WTC11 (cell line): Measurements from ENCODE around the gene SMARCD1. TPM values are rescaled to one million over a fixed set of nuclear protein-coding genes. Genes with fewer than 3 reads are reported as not detected.

ENCODE experiments used
- ATAC-seq: fragments of 200-7000 bp; cut with Tn5 transposase; 2 replicates; pipeline ENCODE4 v1.10.0; 2021; ENCODE audit warnings: mild to moderate bottlenecking, moderate library complexity
- CTCF ChIA-PET: fragments of 300-600 bp; sonication (Branson Sonifier 250); formaldehyde crosslinking; loops from one replicate; lab custom pipeline; 2021; ENCODE audit warnings: antibody characterized with exemption; lab: Charles Lee
- POLR2A ChIA-PET: fragments of 350-600 bp; sonication (Branson Sonifier 250); formaldehyde crosslinking; loops from one replicate; lab custom pipeline; 2021; ENCODE audit warnings: antibody characterized with exemption; lab: Charles Lee
- DNase-seq: peaks from one replicate; pipeline ENCODE4 v3.0.0; 2021; ENCODE audit warnings: low spot score
- H3K27ac Mint-ChIP-seq: 2 replicates; pipeline ENCODE4 v1.8.0; 2021; ENCODE audit warnings: mixed read lengths
- H3K27me3 Mint-ChIP-seq: 2 replicates; pipeline ENCODE4 v1.8.0; 2021; ENCODE audit warnings: low read depth, mild to moderate bottlenecking, moderate library complexity, mixed read lengths
- H3K36me3 Mint-ChIP-seq: 2 replicates; pipeline ENCODE4 v1.8.0; 2021; ENCODE audit warnings: mixed read lengths
- H3K4me1 Mint-ChIP-seq: 2 replicates; pipeline ENCODE4 v1.8.0; 2022; ENCODE audit warnings: mixed read lengths
- H3K4me3 Mint-ChIP-seq: 2 replicates; pipeline ENCODE4 v1.8.0; 2021; ENCODE audit warnings: mild to moderate bottlenecking, moderate library complexity, mixed read lengths
- H3K9me3 Mint-ChIP-seq: 2 replicates; pipeline ENCODE4 v1.8.0; 2021; ENCODE audit warnings: mixed read lengths
- CTCF ChIP-seq: fragments of 200-600 bp; IDR thresholded peaks from 2 replicates; pipeline ENCODE4 v1.8.0; 2022; ENCODE audit warnings: antibody characterized with exemption
- E2F4 ChIP-seq: sonication (generic); formaldehyde crosslinking; IDR thresholded peaks from 2 replicates; pipeline ENCODE4 v1.8.1; 2022; ENCODE audit warnings: low read depth, mild to moderate bottlenecking, moderate library complexity, missing genetic modification reagents, borderline replicate concordance
- ELF4 ChIP-seq: sonication (generic); formaldehyde crosslinking; IDR thresholded peaks from 2 replicates; pipeline ENCODE4 v1.8.1; 2022; ENCODE audit warnings: low read depth, mild to moderate bottlenecking, moderate library complexity, missing genetic modification reagents
- ETV6 ChIP-seq: sonication (generic); formaldehyde crosslinking; IDR thresholded peaks from 2 replicates; pipeline ENCODE4 v1.8.1; 2022; ENCODE audit warnings: mild to moderate bottlenecking, missing genetic modification reagents
- FOXK1 ChIP-seq: sonication (generic); formaldehyde crosslinking; IDR thresholded peaks from 2 replicates; pipeline ENCODE4 v1.8.0; 2022; ENCODE audit warnings: mild to moderate bottlenecking, moderate library complexity, missing genetic modification reagents
- GTF2I ChIP-seq: fragments of 250-450 bp; sonication (Bioruptor Pico); conservative IDR thresholded peaks from 2 replicates; pipeline ENCODE4 v1.4.0; 2021; ENCODE audit warnings: mild to moderate bottlenecking
- JAZF1 ChIP-seq: fragments of 250-450 bp; sonication (Bioruptor Pico); IDR thresholded peaks from 2 replicates; pipeline ENCODE4 v1.9.0; 2021; ENCODE audit warnings: moderate library complexity, mild to moderate bottlenecking, inconsistent platforms
- NFATC4 ChIP-seq: fragments of 250-450 bp; sonication (Bioruptor Pico); IDR thresholded peaks from 2 replicates; pipeline ENCODE4 v1.9.0; 2021; ENCODE audit warnings: mild to moderate bottlenecking
- NR3C1 ChIP-seq: sonication (generic); formaldehyde crosslinking; conservative IDR thresholded peaks from 2 replicates; pipeline ENCODE4 v1.8.1; 2023; ENCODE audit warnings: low read depth, mild to moderate bottlenecking, missing genetic modification reagents
- PREB ChIP-seq: sonication (generic); formaldehyde crosslinking; IDR thresholded peaks from 2 replicates; pipeline ENCODE4 v1.8.1; 2022; ENCODE audit warnings: mild to moderate bottlenecking, missing genetic modification reagents, moderate library complexity, borderline replicate concordance
- SMAD3 ChIP-seq: sonication (generic); formaldehyde crosslinking; IDR thresholded peaks from 2 replicates; pipeline ENCODE4 v1.8.0; 2022; ENCODE audit warnings: missing genetic modification reagents, mild to moderate bottlenecking, borderline replicate concordance
- TCF7 ChIP-seq: sonication (generic); formaldehyde crosslinking; IDR thresholded peaks from 2 replicates; pipeline ENCODE4 v1.8.0; 2022; ENCODE audit warnings: mild to moderate bottlenecking, low read depth, missing genetic modification reagents, moderate library complexity
- TEAD4 ChIP-seq: sonication (generic); formaldehyde crosslinking; IDR thresholded peaks from 2 replicates; pipeline ENCODE4 v1.8.0; 2022; ENCODE audit warnings: mild to moderate bottlenecking, missing genetic modification reagents
- USF2 ChIP-seq: sonication (generic); formaldehyde crosslinking; IDR thresholded peaks from 2 replicates; pipeline ENCODE4 v1.8.1; 2023; ENCODE audit warnings: mild to moderate bottlenecking, missing genetic modification reagents, moderate library complexity
- ZBTB43 ChIP-seq: sonication (generic); formaldehyde crosslinking; IDR thresholded peaks from 2 replicates; pipeline ENCODE4 v1.8.1; 2023; ENCODE audit warnings: mild to moderate bottlenecking, missing genetic modification reagents
- ZNF263 ChIP-seq: sonication (generic); formaldehyde crosslinking; IDR thresholded peaks from 2 replicates; pipeline ENCODE4 v1.8.1; 2022; ENCODE audit warnings: low read depth, mild to moderate bottlenecking, moderate library complexity, missing genetic modification reagents
- ZNF416 ChIP-seq: fragments of 250-450 bp; sonication (Bioruptor Pico); IDR thresholded peaks from 2 replicates; pipeline ENCODE4 v1.9.0; 2021; ENCODE audit warnings: mild to moderate bottlenecking, inconsistent platforms
- ZNF512 ChIP-seq: sonication (generic); formaldehyde crosslinking; IDR thresholded peaks from 2 replicates; pipeline ENCODE4 v1.8.1; 2022; ENCODE audit warnings: missing genetic modification reagents, borderline replicate concordance
- ZNF532 ChIP-seq: fragments of 250-450 bp; sonication (Bioruptor Pico); IDR thresholded peaks from 2 replicates; pipeline ENCODE4 v1.9.0; 2021; ENCODE audit warnings: mild to moderate bottlenecking, borderline replicate concordance
- total RNA-seq: library from RNA; stranded (reverse); gene quantifications from 3 replicates; pipeline ENCODE4 v1.2.3, GENCODE V29; 2021

Gene SMARCD1
- total RNA-seq, 1 experiment from 2014 or later: 165 TPM

- TF ChIP-seq CTCF (no peak), USF2 (CRISPR knock-in tag) (no peak)
Measured at GRCh38 chr12:50059440-50060119, 25.6 kb upstream of the SMARCD1 start (continued).

GRCh38 chr12:50060120-50060468 lies 25.0 kb upstream of the SMARCD1 start:
- no peaks in the 10 kb centered on the region for H3K36me3 Mint-ChIP-seq
- H3K4me3 Mint-ChIP-seq: no peak overlapping the region
- ATAC-seq: no peak
- no peak for DNase-seq
- H3K27ac Mint-ChIP-seq: no peak overlapping the region
- no peaks in the 10 kb centered on the region for H3K9me3 Mint-ChIP-seq
- H3K27me3 Mint-ChIP-seq: peaks cover 60% of the 10 kb centered on the region
- CTCF ChIA-PET: interaction anchor here (1.2 to 5.3 kb wide), 5 partner anchors 10 to 115 kb away, joined by 3 to 39 read pairs (median 9); no protein-coding TSS in a partner anchor
- no peak for TF ChIP-seq ZNF512 (CRISPR knock-in tag)
- no peak for TF ChIP-seq ZNF263 (CRISPR knock-in tag)
- TF ChIP-seq ETV6 (CRISPR knock-in tag): no peak
- no peak for TF ChIP-seq FOXK1
- TF ChIP-seq JAZF1 (CRISPR knock-in tag): no peak
- no peak for TF ChIP-seq ELF4 (CRISPR knock-in tag)
- TF ChIP-seq CTCF: no peak
- no peak for TF ChIP-seq ZNF416 (CRISPR knock-in tag)
- TF ChIP-seq GTF2I (CRISPR knock-in tag): no peak
- TF ChIP-seq TCF7 (CRISPR knock-in tag): no peak
- no peak for TF ChIP-seq SMAD3 (CRISPR knock-in tag)
- TF ChIP-seq PREB (CRISPR knock-in tag): no peak
- no peak for TF ChIP-seq TEAD4 (CRISPR knock-in tag)
- TF ChIP-seq NR3C1 (CRISPR knock-in tag): no peak
- TF ChIP-seq ZBTB43 (CRISPR knock-in tag): no peak
- no peak for TF ChIP-seq E2F4 (CRISPR knock-in tag)
- TF ChIP-seq ZNF532 (CRISPR knock-in tag): no peak
- TF ChIP-seq NFATC4 (CRISPR knock-in tag): no peak
- POLR2A ChIA-PET: no interaction called here
- H3K4me1 Mint-ChIP-seq: peaks cover 17% of the 10 kb centered on the region
